GM12878 (cell line): ENCODE data around the gene CCM2.

Source experiments
- ASH2L ChIP-seq: fragments of 300-600, 200-600 bp; sonication (generic); IDR thresholded peaks from 2 replicates; pipeline ENCODE4 v1.6.1; 2017; ENCODE audit warnings: low read depth, mild to moderate bottlenecking, borderline replicate concordance
- BCL3 ChIP-seq: IDR thresholded peaks from 2 replicates; pipeline ENCODE4 v1.6.1; 2011; ENCODE audit warnings: borderline replicate concordance, low read depth, mild to moderate bottlenecking, moderate library complexity, low read length; ENCODE audit not compliant: insufficient read depth, poor library complexity, severe bottlenecking
- E4F1 ChIP-seq: fragments of 450-650 bp; IDR thresholded peaks from 2 replicates; pipeline ENCODE4 v1.6.1; 2018; ENCODE audit warnings: borderline replicate concordance, mild to moderate bottlenecking; ENCODE audit not compliant: partially characterized antibody
- FOXM1 ChIP-seq: IDR thresholded peaks from 2 replicates; pipeline ENCODE4 v1.6.1; 2012; ENCODE audit warnings: low read depth, mild to moderate bottlenecking, inconsistent platforms, low read length, moderate library complexity
- MXI1 ChIP-seq: fragments of 150-350 bp; IDR thresholded peaks from 2 replicates; pipeline ENCODE4 v1.6.1; 2011; ENCODE audit warnings: low read depth, mild to moderate bottlenecking, inconsistent platforms, low read length, improper control_type of control experiment
- POLR2A ChIP-seq: IDR thresholded peaks from 2 replicates; pipeline ENCODE4 v1.6.1; 2011; ENCODE audit warnings: low read depth, mild to moderate bottlenecking, low read length
- POLR2AphosphoS5 ChIP-seq: IDR thresholded peaks from 2 replicates; pipeline ENCODE4 v1.6.1; 2011; ENCODE audit warnings: mild to moderate bottlenecking, low read length, inconsistent platforms
- SUZ12 ChIP-seq: fragments of 200-600 bp; sonication (generic); IDR thresholded peaks from one replicate; pipeline ENCODE4 v1.6.1; 2018; ENCODE audit warnings: antibody characterized with exemption, mild to moderate bottlenecking; ENCODE audit not compliant: unreplicated experiment
- TAF1 ChIP-seq: IDR thresholded peaks from 2 replicates; pipeline ENCODE4 v1.6.1; 2011; ENCODE audit warnings: mild to moderate bottlenecking, low read depth, low read length, borderline replicate concordance
- TF ChIP-seq, protein P1 (sequence below), 3 experiments: IDR thresholded peaks in 2 of 3; conservative IDR thresholded peaks in 1 of 3; 2 replicates each; pipeline ENCODE4 v1.5.1; 2011; ENCODE audit warnings: low read depth in 3 of 3, low read length in 3 of 3, mild to moderate bottlenecking in 3 of 3, control low read depth in 2 of 3, moderate library complexity in 2 of 3, inconsistent platforms in 1 of 3, mixed read lengths in 1 of 3; ENCODE audit not compliant: control insufficient read depth in 2 of 3, insufficient read depth in 1 of 3; ENCODE audit errors: extremely low read depth in 1 of 3

GRCh38 chr7:45064047-45064725, 64.2 kb downstream of the CCM2 start:
- TF ChIP-seq E4F1 (no peak), ASH2L (no peak), POLR2AphosphoS5 (no peak), BCL3 (no peak), SUZ12 (no peak), MXI1 (no peak), POLR2A (no peak), FOXM1 (no peak), TAF1 (no peak)
- TF ChIP-seq, protein P1, sequence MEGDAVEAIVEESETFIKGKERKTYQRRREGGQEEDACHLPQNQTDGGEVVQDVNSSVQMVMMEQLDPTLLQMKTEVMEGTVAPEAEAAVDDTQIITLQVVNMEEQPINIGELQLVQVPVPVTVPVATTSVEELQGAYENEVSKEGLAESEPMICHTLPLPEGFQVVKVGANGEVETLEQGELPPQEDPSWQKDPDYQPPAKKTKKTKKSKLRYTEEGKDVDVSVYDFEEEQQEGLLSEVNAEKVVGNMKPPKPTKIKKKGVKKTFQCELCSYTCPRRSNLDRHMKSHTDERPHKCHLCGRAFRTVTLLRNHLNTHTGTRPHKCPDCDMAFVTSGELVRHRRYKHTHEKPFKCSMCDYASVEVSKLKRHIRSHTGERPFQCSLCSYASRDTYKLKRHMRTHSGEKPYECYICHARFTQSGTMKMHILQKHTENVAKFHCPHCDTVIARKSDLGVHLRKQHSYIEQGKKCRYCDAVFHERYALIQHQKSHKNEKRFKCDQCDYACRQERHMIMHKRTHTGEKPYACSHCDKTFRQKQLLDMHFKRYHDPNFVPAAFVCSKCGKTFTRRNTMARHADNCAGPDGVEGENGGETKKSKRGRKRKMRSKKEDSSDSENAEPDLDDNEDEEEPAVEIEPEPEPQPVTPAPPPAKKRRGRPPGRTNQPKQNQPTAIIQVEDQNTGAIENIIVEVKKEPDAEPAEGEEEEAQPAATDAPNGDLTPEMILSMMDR (IDR thresholded peaks at IDR 0.05 in 2 of 3, conservative IDR thresholded peaks at IDR 0.05 in 1 of 3; ENCODE audit: control insufficient read depth in 2 of 3, extremely low read depth in 1 of 3, insufficient read depth in 1 of 3, low read depth in 3 of 3, low read length in 3 of 3): no peak
